ENCODE results near the gene EDC3. TPM values are rescaled to one million over a fixed set of nuclear protein-coding genes. Genes with fewer than 3 reads are reported as not detected.

The EDC3 gene
- total RNA-seq, 2 donors from 2014 or later: 44.5 to 48.3 TPM

GRCh38 chr15:74710319-74711094 lies 14.7 kb upstream of the EDC3 start:
- no peaks in the 10 kb centered on the region for H3K4me1 Mint-ChIP-seq
- DNase-seq: no peak
- H3K9me3 Mint-ChIP-seq: no peaks in the 10 kb centered on the region
- H3K4me3 Mint-ChIP-seq: no peak overlapping the region
- Histone ChIP-seq H3K9me3 (ENCODE audit: control insufficient read depth, low read length) (no peaks in the 10 kb centered on the region), H3K9ac (ENCODE audit: extremely low read depth, low read length, poor library complexity, severe bottlenecking) (no peak overlapping the region), H3K27me3 (ENCODE audit: control insufficient read depth, insufficient read depth, low read length, poor library complexity, severe bottlenecking) (peaks cover 41% of the 10 kb centered on the region), H3K4me1 (ENCODE audit: control insufficient read depth, insufficient read depth, low read length) (no peaks in the 10 kb centered on the region), H3K4me3 (ENCODE audit: low read length) (no peak overlapping the region), H3K36me3 (ENCODE audit: control insufficient read depth, insufficient read depth, low read length) (no peaks in the 10 kb centered on the region), H3K27ac (ENCODE audit: low read depth, low read length) (no peak overlapping the region)
- no peak for TF ChIP-seq CTCF (conservative IDR thresholded peaks at IDR 0.05)
- no peaks in the 10 kb centered on the region for H3K36me3 Mint-ChIP-seq (ENCODE audit: low read depth)
- H3K27me3 Mint-ChIP-seq (ENCODE audit: insufficient read depth): peaks cover 41% of the 10 kb centered on the region
- H3K27ac Mint-ChIP-seq: no peak overlapping the region
- WGBS, 2 experiments (ENCODE audit: insufficient coverage in 1 of 2, insufficient read length in 1 of 2): 55 to 75% methylated on average over 2 to 3 of the region's 3 CpGs

- Mint-ChIP-seq H3K36me3 (ENCODE audit: low read depth) (no peaks in the 10 kb centered on the region), H3K9me3 (no peaks in the 10 kb centered on the region), H3K27ac (no peak overlapping the region), H3K27me3 (ENCODE audit: insufficient read depth) (peaks cover 47% of the 10 kb centered on the region), H3K4me3 (no peak overlapping the region), H3K4me1 (no peaks in the 10 kb centered on the region)
- no peak for DNase-seq
- Histone ChIP-seq H3K9me3 (ENCODE audit: control insufficient read depth, low read length) (no peaks in the 10 kb centered on the region), H3K4me3 (ENCODE audit: low read length) (no peak overlapping the region), H3K36me3 (ENCODE audit: control insufficient read depth, insufficient read depth, low read length) (no peaks in the 10 kb centered on the region), H3K27ac (ENCODE audit: low read depth, low read length) (no peak overlapping the region), H3K9ac (ENCODE audit: extremely low read depth, low read length, poor library complexity, severe bottlenecking) (no peak overlapping the region), H3K4me1 (ENCODE audit: control insufficient read depth, insufficient read depth, low read length) (no peaks in the 10 kb centered on the region), H3K27me3 (ENCODE audit: control insufficient read depth, insufficient read depth, low read length, poor library complexity, severe bottlenecking) (peaks cover 48% of the 10 kb centered on the region)
- no peak for TF ChIP-seq CTCF (conservative IDR thresholded peaks at IDR 0.05)
- WGBS, 2 experiments (ENCODE audit: insufficient coverage in 1 of 2, insufficient read length in 1 of 2): 80 to 89% methylated on average over 3 of the region's 3 CpGs
These were observed 14.1 kb upstream of the EDC3 start for GRCh38 chr15:74709892-74710291.

GRCh38 chr15:74709011-74709410 lies 13.2 kb upstream of the EDC3 start:
- no peak overlapping the region for H3K9ac ChIP-seq (ENCODE audit: extremely low read depth, low read length, poor library complexity, severe bottlenecking)
- no peaks in the 10 kb centered on the region for H3K36me3 ChIP-seq (ENCODE audit: control insufficient read depth, insufficient read depth, low read length)
- Mint-ChIP-seq H3K36me3 (ENCODE audit: low read depth) (no peaks in the 10 kb centered on the region), H3K27me3 (ENCODE audit: insufficient read depth) (peaks cover 56% of the 10 kb centered on the region), H3K9me3 (no peaks in the 10 kb centered on the region), H3K4me3 (no peak overlapping the region), H3K4me1 (no peaks in the 10 kb centered on the region), H3K27ac (no peak overlapping the region)
- no peak for DNase-seq
- 100% methylated on average over 1 of the region's 1 CpG; no CpG with 5 or more reads in 1 of the 2 experiments for WGBS, 2 experiments (ENCODE audit: insufficient coverage in 1 of 2, insufficient read length in 1 of 2)
- peaks cover 51% of the 10 kb centered on the region for H3K27me3 ChIP-seq (ENCODE audit: control insufficient read depth, insufficient read depth, low read length, poor library complexity, severe bottlenecking)
- no peak for TF ChIP-seq CTCF (conservative IDR thresholded peaks at IDR 0.05)
- no peaks in the 10 kb centered on the region for H3K9me3 ChIP-seq (ENCODE audit: control insufficient read depth, low read length)
- no peak overlapping the region for H3K27ac ChIP-seq (ENCODE audit: low read depth, low read length)
- H3K4me1 ChIP-seq (ENCODE audit: control insufficient read depth, insufficient read depth, low read length): no peaks in the 10 kb centered on the region
- H3K4me3 ChIP-seq (ENCODE audit: low read length): no peak overlapping the region
